Transverse colon (tissue), 4 donors: ENCODE results near the gene CHST1. TPM values are rescaled to one million over a fixed set of nuclear protein-coding genes. Genes with fewer than 3 reads are reported as not detected.

ENCODE experiments used
- DNase-seq: peaks from one replicate; pipeline ENCODE4 v3.0.0-alpha.2; 2019
- H3K27ac ChIP-seq, 4 donors: fragments of 200-600 bp; sonication (generic); 2 replicates each; pipeline ENCODE4 v1.5.1; 2016 to 2018; ENCODE audit warnings: inconsistent platforms in 4 of 4
- H3K27me3 ChIP-seq: fragments of 200-600 bp; sonication (generic); 2 replicates; pipeline ENCODE4 v1.5.1; 2017; ENCODE audit warnings: inconsistent platforms
- H3K36me3 ChIP-seq, 4 donors: fragments of 200-600 bp; sonication (generic); 2 replicates each; pipeline ENCODE4 v1.5.1; 2017 to 2019; ENCODE audit warnings: inconsistent platforms in 4 of 4
- H3K4me1 ChIP-seq, 4 donors: fragments of 200-600 bp; sonication (generic); 2 replicates each; pipeline ENCODE4 v1.5.1; 2017 to 2020; ENCODE audit warnings: inconsistent platforms in 4 of 4
- H3K4me3 ChIP-seq, 4 donors: fragments of 200-600 bp; sonication (generic); 1 replicate in 1 of 4; 2 replicates in 3 of 4; pipeline versions ENCODE4 v1.5.1 to v1.6.1; 2017 to 2019; ENCODE audit warnings: inconsistent platforms in 4 of 4
- H3K9me3 ChIP-seq, 2 donors: fragments of 200-600 bp; sonication (generic); 2 replicates each; pipeline ENCODE4 v1.5.1; 2017 to 2019; ENCODE audit warnings: inconsistent platforms in 2 of 2
- EP300 ChIP-seq: sonication (generic); formaldehyde crosslinking; IDR thresholded peaks from one replicate; pipeline ENCODE4 v1.6.1; 2017; ENCODE audit warnings: antibody characterized with exemption, low read depth
- POLR2A ChIP-seq: fragments of 450-650 bp; IDR thresholded peaks from one replicate; pipeline ENCODE4 v1.6.1; 2016; ENCODE audit warnings: antibody characterized with exemption, mild to moderate bottlenecking, moderate library complexity
- POLR2AphosphoS5 ChIP-seq, 3 donors: sonication (generic); formaldehyde crosslinking; IDR thresholded peaks; one replicate each; pipeline ENCODE4 v1.6.1; 2016; ENCODE audit warnings: antibody characterized with exemption in 3 of 3
- WGBS, 2 donors: methylation state at CpG; one replicate each; pipeline ENCODE4 v1.1.5; 2018; ENCODE audit warnings: low coverage in 1 of 2; 5-methylcytosine and 5-hydroxymethylcytosine counted together
- in situ Hi-C, 4 donors: fragments of 200-750 bp; cut with MboI; loops; one replicate each; pipeline versions ENCODE4 v1.15.0 to v1.15.1; 2017; ENCODE audit warnings: low sequenced_read_pairs in 3 of 4, low pct_ligation_motif_present in 1 of 4, low pct_unique_long_range_greater_than_20kb in 1 of 4
- intact Hi-C: fragments of 100-400 bp; cut with DNase I; formaldehyde crosslinking; loops from one replicate; pipeline ENCODE4 v1.15.1; 2023; ENCODE audit warnings: low total_unique reads
- total RNA-seq, 4 donors: library from RNA; depleted of rRNA; stranded (reverse); fragments of >200 nt; gene quantifications; one replicate each; pipeline ENCODE4 v1.1.0, GENCODE V29; 2016
- TF ChIP-seq, protein P1 (sequence below), 5 experiments: fragments of 200-600 bp in 3 of 5; fragments of 450-650 bp in 2 of 5; sonication (generic) in 3 of 5; IDR thresholded peaks; 1 replicate in 2 of 5; 2 replicates in 3 of 5; pipeline ENCODE4 v1.5.1; 2016 to 2017; ENCODE audit warnings: antibody characterized with exemption in 5 of 5, inconsistent platforms in 3 of 5, mild to moderate bottlenecking in 2 of 5, moderate library complexity in 1 of 5

The CHST1 gene
- total RNA-seq, 4 donors from 2014 or later, result 0.27 to 1.9 (median 0.76) TPM

DNA sequence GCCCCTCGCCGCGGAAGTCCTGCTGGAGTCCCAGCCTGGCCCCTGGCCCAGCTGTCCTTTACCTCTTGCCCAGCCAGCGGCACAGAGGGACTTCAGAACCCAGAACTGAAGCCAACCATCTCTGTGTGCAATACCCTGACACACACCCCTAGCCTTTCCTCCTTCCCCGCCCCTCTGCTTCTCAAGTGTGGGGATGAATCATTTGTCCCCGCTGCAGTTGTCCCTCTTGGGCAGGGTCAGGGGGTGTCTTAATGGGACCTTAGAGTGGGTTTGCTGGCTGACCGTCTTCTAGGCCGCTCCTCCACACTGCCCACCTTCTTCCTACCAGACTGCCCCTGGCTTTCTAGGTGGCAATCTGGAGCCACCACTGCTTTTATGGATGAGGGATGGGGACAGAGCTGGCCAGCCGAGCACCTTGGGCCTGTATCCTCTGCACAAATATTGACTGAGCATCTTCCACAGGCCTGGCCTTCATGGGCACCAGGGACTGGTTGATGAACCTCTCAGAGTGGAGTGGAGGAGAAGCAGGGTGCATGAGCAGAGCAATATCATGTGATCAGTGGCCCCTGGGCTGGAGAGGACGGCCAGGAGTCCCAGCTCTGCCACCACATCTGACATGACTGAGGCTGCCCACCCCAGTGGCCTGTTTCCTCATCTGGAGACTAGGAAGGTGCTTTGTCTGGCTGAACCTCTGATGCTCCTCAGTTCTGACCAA lies 668 bp upstream of the CHST1 start:
- intact Hi-C loops (no loop called here), in situ Hi-C loops (loop anchor here in 2 of 4 donors (25.0 kb wide), 1 partner anchor 304 kb away; no protein-coding TSS in a partner anchor)
- Histone ChIP-seq H3K27ac (peak overlapping the region in 3 of 4 donors; percentile 21 to 25 (median 22)), H3K36me3 (no peaks in the 10 kb centered on the region), H3K4me1 (peaks cover 12 to 24% (median 16%) of the 10 kb centered on the region in 4 donors), H3K4me3 (peak overlapping the region in 3 of 4 donors; percentile 40 to 67 (median 48)), H3K27me3 (peaks cover 68% of the 10 kb centered on the region), H3K9me3 (no peaks in the 10 kb centered on the region)
- DNase-seq, result no peak
- 33% methylated on average over 10 of the region's 10 CpGs; no CpG with 5 or more reads in 1 of the 2 donors for WGBS, 2 donors
- TF ChIP-seq EP300, result no peak
- no peak for TF ChIP-seq POLR2AphosphoS5 (IDR thresholded peaks at IDR 0.05)
- no peak for TF ChIP-seq POLR2A
- TF ChIP-seq, protein P1, sequence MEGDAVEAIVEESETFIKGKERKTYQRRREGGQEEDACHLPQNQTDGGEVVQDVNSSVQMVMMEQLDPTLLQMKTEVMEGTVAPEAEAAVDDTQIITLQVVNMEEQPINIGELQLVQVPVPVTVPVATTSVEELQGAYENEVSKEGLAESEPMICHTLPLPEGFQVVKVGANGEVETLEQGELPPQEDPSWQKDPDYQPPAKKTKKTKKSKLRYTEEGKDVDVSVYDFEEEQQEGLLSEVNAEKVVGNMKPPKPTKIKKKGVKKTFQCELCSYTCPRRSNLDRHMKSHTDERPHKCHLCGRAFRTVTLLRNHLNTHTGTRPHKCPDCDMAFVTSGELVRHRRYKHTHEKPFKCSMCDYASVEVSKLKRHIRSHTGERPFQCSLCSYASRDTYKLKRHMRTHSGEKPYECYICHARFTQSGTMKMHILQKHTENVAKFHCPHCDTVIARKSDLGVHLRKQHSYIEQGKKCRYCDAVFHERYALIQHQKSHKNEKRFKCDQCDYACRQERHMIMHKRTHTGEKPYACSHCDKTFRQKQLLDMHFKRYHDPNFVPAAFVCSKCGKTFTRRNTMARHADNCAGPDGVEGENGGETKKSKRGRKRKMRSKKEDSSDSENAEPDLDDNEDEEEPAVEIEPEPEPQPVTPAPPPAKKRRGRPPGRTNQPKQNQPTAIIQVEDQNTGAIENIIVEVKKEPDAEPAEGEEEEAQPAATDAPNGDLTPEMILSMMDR (IDR thresholded peaks at IDR 0.05), result no peak

DNA sequence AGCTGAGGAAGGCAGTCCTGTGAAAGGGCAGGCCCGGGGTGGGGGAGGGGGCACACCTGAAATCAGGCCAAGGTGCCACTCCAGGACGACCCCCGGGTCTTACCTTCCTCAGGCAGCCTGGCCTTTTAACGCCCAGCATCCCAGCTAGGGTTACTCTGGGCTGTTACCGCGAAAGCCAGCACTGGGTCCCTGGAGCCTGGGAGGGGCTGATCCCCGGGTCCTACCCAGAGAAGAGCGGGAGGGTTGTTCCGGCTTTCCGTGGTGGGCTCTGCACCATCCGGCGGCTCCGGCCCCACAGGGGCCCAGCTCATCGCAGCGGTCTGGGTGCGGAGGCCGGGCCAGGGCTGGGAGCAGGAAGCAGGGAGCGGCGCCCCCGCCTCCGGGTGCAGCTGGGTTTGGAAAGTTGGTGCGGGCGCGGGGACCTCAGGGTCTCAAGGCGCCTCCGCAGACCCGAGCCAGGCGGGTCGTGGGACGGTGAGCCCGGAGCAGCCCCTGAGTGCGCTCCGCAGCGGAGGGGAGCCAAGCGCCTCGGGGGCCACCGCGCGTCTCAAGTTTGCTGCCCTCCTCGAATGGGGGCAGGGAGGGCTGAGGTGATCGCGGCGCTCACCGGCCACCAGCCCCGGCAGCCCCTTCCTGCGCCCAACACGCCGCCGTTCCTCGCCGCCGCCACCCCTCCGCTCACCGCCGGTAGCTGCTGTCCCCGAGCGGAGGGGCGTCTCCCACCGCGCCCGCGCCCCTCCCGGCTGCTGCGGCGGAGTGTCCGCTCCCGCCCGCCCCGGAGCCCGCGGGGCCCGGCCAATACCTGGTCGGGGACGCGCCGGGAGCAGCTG lies 831 bp downstream of the CHST1 start:
- TF ChIP-seq POLR2AphosphoS5 (IDR thresholded peaks at IDR 0.05), result no peak
- no peak for TF ChIP-seq EP300
- no peak for TF ChIP-seq POLR2A
- TF ChIP-seq, protein P1 (IDR thresholded peaks at IDR 0.05), result no peak
- in situ Hi-C loops, result loop anchor here in 2 of 4 donors (25.0 kb wide), 1 partner anchor 302 kb away; no protein-coding TSS in a partner anchor
- Histone ChIP-seq H3K27me3 (peaks cover 83% of the 10 kb centered on the region), H3K27ac (peak overlapping the region in 3 of 4 donors; percentile 12 to 61 (median 40)), H3K4me3 (peak overlapping the region; percentile 40 to 74 (median 58)), H3K9me3 (no peaks in the 10 kb centered on the region), H3K4me1 (peaks cover 12 to 24% (median 16%) of the 10 kb centered on the region in 4 donors), H3K36me3 (no peaks in the 10 kb centered on the region)
- WGBS, 2 donors, result 3% methylated on average over 37 of the region's 76 CpGs; no CpG with 5 or more reads in 1 of the 2 donors
- DNase-seq, result no peak
- intact Hi-C loops, result no loop called here

DNA sequence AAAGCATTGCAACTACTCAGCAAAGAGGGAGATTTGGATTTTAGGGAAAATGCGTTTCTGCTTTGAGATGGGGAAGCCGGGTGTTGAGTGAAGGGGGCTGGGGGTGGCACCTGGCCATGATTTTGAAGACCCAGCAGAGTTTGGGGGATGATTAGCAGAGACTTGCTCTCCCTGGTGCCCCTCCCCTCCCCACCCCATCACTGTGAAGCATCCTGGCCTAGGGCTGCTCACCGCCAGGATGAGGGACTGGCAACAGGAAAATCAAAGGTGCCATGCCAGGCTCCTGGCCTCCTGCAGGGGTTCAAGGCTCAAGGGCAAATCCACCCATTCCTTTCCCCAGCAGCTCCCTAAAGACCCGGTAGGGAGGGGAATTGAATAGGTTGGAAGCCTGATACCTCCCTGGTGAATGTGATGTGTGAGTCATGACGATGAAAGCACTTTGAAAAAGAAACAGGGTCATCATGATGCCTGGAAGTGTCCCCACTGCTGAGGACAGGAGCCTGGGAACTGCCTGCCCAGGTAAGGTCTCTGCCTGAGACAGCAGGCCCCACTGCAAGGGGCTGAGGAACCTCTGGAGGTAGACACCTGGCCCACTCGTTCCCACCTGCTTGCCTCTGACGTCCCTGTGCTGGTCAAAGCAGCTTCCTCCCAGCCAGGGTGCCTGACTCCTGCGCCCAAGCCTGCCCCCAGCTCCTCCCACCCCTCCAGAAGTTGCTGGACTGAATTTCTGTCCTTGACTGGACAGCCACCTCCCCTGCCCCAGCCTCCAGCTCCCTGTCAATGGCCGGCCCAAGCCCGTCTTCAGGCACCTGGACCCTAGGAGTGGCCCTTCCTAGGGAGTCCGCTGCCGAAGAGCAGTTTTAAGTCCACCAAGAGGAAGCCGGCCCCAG lies 1.7 kb downstream of the CHST1 start:
- Histone ChIP-seq H3K27me3 (peaks cover 91% of the 10 kb centered on the region), H3K27ac (peak overlapping the region in 1 of 4 donors; percentile 61), H3K9me3 (no peaks in the 10 kb centered on the region), H3K36me3 (no peaks in the 10 kb centered on the region), H3K4me3 (peak overlapping the region in 2 of 4 donors; percentile 48 to 67), H3K4me1 (peaks cover 12 to 24% (median 16%) of the 10 kb centered on the region in 4 donors)
- 44 to 82% methylated on average over 2 to 10 of the region's 13 CpGs for WGBS, 2 donors
- in situ Hi-C loops, result loop anchor here in 2 of 4 donors (25.0 kb wide), 1 partner anchor 301 kb away; no protein-coding TSS in a partner anchor
- TF ChIP-seq POLR2A (no peak), EP300 (no peak), POLR2AphosphoS5 (IDR thresholded peaks at IDR 0.05) (no peak)
- TF ChIP-seq, protein P1 (IDR thresholded peaks at IDR 0.05), result no peak
- intact Hi-C loops, result no loop called here
- DNase-seq, result no peak
